HG03175 (cell line): ENCODE data around the gene UNC93B1.

Source experiments
- ATAC-seq: cut with Tn5 transposase; IDR thresholded peaks from one replicate; pipeline ENCODE4 v1.9.1; 2021; ENCODE audit warnings: mild to moderate bottlenecking, moderate library complexity; ENCODE audit not compliant: unreplicated experiment

Gene UNC93B1, protein sequence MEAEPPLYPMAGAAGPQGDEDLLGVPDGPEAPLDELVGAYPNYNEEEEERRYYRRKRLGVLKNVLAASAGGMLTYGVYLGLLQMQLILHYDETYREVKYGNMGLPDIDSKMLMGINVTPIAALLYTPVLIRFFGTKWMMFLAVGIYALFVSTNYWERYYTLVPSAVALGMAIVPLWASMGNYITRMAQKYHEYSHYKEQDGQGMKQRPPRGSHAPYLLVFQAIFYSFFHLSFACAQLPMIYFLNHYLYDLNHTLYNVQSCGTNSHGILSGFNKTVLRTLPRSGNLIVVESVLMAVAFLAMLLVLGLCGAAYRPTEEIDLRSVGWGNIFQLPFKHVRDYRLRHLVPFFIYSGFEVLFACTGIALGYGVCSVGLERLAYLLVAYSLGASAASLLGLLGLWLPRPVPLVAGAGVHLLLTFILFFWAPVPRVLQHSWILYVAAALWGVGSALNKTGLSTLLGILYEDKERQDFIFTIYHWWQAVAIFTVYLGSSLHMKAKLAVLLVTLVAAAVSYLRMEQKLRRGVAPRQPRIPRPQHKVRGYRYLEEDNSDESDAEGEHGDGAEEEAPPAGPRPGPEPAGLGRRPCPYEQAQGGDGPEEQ

DNA sequence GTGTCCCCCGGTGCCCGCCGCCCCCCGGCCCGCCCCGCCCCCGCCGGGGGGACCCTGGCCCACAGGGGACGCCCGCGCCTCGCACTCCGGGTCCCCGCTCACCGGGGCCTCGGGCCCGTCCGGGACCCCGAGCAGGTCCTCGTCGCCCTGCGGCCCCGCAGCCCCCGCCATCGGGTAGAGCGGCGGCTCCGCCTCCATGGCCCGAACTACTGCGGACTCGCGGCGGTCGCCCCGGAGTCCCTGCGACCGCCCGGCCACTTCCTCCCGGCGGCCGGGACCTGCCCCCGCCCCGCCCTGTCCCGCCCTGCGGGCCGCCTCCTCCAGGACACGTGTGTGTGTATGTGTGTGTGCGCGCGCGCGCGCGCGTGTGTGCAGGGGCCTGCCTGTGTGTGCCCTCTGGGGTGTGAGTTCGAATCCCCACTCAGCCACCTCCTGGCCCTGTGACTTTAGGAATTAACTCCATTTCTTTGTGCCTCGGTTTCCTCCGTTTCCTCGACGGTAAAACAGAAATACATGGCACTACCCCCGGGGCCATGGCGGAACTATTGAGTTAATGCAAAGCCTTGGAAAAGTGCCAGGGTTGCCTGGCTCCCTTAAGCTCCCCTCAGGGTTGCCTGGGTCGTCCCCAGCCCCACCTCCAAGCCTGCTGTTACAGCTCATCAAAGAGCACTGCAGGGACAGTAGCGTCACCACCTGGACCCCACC, at the start of gene UNC93B1:
TSS of gene UNC93B1 (minus strand) at position 252 of the 705 bp plus-strand sequence. CDS start at position 198, 54 bp downstream.
- ATAC-seq = peak; percentile 55

DNA sequence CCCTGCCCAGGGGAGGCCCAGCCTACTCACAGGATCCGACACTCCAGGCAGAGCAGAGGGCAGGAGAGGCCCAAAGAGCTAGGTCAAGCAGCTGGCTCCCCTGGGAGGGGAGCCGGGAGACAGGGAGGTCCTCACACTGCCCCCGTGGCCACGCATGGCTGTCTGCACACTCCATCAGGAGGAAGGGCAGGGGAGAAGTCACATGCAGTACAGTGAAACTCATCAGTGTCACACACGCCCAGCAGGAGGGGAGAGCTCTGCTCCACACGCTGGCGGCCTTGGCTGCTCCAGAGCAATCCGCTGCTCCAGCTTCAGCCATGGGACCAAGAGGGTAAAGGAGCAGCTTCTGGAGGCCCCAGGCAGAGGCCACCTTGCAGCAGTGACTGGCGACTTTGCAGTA, 49.2 kb upstream of the UNC93B1 start:
- ATAC-seq = no peak

DNA sequence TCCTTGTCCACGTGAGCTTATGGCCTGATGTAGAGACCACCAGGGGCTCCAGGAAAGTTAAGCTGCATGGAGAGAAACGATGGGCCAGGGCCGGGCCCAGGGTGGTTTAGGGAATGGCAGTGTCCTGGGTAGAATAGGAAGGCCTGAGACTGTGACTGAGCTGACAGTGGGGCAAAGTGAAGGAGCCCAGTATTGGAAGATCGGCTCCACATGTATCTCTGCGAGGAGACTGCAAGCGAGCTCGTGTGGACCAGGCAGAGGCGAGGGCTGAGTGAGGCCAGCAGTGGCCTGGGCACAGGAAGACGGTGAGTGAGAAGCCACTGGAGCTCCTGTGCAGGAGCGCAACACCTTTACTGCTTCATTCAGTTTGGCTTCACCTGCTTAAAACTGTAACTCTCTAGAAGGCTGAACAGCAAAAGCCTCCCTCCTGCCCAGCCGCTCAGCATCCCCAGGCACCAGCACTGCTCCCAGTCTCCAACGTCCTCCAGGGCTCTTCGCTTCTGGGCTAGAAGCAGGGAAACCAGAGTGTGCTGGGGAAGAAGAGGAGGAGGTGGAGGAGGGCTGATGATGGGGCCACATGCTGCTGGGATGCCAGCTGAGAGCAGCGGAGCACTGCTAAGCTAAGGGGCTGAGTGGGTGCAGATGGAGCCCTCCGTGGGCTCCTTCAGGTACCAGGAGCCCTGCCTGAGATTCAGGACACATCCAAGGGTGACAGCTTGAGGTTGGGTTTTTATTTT, 48.4 kb upstream of the UNC93B1 start:
- no peak for ATAC-seq

DNA sequence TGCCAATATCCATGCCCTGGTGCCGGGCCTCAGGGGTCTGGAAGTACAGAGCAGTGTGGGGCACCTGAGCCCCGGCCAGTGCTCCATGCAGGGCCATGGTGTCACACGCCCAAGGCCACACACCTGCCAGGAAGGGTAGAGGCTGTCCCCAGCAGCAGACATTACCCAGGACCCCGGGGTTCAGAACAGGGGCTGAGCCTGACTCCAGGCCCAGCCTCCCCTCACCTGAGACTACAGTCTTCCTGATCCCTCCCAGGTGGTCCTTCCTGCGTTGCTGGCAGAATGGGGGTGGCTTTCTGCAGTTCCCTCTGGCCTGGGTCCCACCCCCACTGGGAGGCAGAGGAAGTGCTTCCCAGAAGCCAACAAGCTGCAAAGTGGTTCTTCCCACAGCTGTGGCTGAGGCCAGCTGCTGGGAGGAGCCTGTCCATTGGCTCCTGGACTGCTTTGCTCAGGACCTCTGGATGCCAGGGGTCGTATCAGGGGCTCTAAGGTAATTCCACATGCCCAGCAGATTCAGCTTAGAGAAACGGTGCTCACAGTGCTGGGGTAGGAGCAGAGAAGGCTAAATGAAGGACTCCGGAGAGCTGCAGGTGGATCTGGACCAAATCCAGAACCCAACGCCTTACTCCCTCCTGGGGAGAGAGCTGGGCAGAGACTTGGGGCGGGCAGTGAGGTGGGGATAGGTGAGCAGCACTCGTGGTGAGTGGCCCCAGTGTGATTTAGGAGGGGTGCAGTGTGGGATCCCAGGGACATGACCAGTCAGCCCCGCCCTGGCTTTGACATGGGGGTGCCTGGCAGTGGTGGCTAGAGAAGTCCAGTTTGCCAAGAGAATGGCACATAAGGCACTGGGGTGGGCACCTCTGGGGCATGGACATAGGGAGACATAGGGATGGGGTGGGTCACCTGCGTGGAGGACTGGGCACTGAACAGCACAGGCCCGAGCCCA, 47.6 kb upstream of the UNC93B1 start:
- ATAC-seq = no peak

DNA sequence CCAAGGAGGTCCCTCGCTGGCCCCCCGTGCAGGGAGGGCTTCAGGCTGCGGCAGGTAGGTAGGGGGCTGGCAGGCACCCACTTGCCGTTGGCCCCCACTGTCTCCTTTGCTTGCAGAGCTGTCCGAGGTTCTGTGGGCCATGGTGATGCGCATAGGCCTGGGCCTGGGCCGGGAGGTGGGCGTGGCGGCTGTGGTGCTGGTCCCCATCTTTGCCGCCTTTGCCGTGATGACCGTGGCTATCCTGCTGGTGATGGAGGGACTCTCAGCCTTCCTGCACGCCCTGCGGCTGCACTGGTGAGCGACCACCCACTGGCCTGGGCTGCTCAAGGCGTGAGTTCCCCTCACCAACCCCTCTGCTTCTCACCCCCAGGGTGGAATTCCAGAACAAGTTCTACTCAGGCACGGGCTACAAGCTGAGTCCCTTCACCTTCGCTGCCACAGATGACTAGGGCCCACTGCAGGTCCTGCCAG, 46.5 kb upstream of the UNC93B1 start:
- no peak for ATAC-seq

DNA sequence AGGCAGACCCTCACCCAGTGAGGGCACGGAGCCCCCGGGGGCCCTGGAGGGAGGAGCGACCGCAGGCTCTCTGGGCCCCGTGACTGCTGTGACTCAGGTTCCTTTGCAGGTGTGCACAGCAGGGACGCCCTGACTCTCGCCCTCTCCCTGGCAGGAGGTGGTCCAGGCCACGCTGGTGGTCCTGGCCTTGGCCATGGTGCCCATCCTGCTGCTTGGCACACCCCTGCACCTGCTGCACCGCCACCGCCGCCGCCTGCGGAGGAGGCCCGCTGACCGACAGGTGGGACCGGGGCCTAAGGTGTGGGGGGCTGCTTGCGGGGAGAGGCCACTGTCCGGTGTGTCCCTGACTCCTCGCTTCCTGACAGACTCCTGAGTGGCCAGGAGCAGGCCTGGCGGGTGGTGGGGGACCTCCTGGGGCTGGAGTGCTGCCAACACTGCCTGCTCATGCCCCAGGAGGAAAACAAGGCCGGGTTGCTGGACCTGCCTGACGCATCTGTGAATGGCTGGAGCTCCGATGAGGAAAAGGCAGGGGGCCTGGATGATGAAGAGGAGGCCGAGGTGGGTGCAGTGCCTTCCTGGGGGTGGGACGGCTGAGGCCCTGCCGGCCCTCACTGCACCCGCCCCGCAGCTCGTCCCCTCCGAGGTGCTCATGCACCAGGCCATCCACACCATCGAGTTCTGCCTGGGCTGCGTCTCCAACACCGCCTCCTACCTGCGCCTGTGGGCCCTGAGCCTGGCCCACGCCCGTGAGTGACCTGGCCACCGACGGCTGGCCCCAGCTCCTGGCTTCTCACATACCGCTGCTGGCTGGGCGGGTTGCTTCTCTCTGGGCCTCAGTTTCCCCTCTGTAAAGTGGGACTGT, 45.8 kb upstream of the UNC93B1 start:
- no peak for ATAC-seq

DNA sequence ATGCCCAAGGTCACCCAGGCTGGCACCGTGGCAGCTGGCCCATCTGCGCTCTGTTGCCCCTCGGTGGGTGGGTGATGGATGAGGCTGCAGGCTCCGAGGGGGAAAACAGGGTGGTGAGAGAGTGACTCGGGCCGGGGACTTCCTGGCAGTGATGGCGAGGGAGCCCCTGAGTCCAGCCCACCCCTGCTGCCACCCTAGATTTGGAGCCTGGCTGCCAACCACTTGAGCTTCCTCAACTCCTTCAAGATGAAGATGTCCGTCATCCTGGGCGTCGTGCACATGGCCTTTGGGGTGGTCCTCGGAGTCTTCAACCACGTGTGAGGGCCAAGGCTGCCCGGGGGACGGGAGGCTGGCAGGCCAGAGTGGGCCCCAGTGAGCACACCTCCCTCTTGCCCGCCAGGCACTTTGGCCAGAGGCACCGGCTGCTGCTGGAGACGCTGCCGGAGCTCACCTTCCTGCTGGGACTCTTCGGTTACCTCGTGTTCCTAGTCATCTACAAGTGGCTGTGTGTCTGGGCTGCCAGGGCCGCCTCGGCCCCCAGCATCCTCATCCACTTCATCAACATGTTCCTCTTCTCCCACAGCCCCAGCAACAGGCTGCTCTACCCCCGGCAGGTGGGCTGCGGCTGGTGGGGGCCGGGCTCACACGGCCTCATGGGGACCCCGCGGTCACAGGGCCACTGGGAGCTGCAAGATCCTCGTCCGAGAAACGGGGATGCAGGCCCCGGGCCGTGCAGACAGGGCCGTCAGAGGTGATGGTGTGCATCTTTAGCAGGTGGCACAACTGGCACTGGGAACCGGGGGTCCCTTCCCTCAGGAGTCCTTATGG, 45.0 kb upstream of the UNC93B1 start:
- ATAC-seq = no peak

DNA sequence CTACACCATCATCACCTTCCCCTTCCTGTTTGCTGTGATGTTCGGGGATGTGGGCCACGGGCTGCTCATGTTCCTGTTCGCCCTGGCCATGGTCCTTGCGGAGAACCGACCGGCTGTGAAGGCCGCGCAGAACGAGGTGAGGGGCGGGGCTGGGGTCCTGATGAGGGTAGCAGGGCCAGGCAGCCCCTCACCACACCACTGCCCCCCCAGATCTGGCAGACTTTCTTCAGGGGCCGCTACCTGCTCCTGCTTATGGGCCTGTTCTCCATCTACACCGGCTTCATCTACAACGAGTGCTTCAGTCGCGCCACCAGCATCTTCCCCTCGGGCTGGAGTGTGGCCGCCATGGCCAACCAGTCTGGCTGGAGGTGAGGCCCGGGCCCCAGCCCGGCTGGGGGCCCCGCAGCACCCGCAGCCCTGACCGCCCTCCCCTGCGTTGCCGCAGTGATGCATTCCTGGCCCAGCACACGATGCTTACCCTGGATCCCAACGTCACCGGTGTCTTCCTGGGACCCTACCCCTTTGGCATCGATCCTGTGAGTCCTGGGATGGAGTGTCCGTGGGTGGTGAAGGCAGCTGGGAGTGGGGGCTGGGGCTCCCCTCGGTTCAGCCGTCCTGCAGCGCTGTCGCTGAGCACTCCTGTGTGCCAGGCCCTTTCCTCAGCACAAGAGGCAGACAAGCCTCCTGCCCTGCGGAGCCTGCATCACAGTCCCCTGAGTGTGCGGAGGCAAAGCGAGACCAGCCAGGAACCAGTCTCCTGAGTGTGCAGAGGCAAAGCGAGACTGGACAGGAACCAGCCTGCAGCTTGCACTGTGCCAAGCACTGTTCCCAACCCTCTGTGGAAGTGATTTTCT, 43.8 kb upstream of the UNC93B1 start:
- ATAC-seq = no peak

DNA sequence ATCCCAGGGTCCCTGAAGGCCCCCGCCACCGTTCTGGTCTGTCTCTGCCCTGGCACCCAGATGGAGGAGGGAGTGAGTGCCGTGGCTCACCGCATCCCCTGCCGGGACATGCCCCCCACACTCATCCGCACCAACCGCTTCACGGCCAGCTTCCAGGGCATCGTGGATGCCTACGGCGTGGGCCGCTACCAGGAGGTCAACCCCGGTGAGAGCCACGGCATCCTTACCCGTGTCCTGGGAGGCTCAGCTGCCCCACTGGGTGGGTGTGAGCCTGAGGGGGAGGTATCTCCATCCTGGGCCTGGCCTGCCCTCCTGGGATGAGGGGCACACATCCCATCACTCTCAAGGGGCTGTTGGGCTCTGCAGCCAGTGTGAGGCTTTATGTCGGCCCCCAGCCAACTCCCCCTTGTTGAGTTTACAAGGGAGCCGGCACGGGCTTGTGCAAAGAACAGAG, 41.0 kb upstream of the UNC93B1 start:
- no peak for ATAC-seq

DNA sequence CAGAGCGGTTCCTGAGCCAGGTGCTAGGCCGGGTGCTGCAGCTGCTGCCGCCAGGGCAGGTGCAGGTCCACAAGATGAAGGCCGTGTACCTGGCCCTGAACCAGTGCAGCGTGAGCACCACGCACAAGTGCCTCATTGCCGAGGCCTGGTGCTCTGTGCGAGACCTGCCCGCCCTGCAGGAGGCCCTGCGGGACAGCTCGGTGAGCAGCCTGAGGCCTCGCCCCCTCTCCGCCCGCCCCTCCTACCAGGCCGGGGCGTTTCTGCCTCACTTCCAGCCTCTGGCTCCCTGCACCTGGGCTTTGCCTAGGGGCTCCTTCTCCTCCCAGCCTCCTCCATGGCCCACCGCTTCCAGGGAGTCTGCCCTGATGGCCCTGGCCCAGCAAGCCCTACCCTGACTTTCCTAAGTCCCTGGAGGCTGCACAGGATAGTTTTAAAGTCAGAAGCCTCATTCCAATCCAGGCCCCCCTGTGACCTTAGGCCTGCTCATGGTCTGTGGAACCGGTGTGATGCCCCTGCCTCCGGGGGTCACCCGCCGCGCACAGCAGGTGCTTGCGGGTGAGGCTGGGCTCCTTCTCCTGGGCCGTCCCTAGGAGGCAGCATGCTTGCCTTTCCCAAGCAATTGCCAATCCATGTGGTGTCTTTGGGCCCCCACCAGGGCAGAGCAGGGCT, 40.4 kb upstream of the UNC93B1 start:
- no peak for ATAC-seq

DNA sequence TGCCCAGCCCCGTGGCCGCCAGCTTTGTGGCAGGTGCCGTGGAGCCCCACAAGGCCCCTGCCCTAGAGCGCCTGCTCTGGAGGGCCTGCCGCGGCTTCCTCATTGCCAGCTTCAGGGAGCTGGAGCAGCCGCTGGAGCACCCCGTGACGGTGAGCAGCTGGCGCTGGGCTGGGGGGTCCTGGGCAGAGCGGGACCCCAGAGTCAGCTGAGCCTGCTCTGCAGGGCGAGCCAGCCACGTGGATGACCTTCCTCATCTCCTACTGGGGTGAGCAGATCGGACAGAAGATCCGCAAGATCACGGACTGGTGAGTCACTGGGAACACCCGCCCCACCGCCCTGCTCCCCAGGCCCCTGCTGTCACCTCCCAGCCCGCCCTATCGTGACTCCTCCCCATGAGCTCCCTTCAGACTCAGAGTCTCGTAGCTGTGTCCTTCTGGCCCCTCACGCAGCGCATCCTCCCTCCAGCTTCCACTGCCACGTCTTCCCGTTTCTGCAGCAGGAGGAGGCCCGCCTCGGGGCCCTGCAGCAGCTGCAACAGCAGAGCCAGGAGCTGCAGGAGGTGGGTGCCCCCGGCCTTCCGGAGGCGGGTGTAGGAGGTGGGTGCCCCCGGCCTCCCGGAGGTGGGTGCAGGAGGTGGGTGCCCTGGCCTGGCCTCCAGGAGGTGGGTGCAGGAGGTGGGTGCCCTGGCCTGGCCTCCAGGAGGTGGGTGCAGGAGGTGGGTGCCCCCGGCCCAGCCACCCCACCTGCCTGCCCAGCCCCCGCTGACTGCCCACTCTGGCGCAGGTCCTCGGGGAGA, 39.6 kb upstream of the UNC93B1 start:
- no peak for ATAC-seq

DNA sequence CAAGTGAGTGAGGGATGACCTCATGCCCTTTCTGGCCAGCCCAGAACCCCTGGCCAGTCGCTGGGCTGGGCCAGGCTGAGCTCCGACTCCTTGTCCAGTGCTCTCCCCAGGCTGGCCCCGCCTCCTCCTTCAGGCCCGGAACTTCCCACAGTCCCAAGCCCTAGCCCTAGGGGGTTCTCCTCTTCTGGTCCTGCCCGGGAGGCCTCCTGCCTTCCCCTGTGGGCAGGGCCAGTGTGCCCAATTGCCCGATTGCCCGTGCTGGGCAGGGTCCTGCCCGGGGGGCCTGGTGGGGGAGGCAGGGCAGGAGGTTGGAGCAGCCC, 39.1 kb upstream of the UNC93B1 start:
- ATAC-seq = no peak

DNA sequence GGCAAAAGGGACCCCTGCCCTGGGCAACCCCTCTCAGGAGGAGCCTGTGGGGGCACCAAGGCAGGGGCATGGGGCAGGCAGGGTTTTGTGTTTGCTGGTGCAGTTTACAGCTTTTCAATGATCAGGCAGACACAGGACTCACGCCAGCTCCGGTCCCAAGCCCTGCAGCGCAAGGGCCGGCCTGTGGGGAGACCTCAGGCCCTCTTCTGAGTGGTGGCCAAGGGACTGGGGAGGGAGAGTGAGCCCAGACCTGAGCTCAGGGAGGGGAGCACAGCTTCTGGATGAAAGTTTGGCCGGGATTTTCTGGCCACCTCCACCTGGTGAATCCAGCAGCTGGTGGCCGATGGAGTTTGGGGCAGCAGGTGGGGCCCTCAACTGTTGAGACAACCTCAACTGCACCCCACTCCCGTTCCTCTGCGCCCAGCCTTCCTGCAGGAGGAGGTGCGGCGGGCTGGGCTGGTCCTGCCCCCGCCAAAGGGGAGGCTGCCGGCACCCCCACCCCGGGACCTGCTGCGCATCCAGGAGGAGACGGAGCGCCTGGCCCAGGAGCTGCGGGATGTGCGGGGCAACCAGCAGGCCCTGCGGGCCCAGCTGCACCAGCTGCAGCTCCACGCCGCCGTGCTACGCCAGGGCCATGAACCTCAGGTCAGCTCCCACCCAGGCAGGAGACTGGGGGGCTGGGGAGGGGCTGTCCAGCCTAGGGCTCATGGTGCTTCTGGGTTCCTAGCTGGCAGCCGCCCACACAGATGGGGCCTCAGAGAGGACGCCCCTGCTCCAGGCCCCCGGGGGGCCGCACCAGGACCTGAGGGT, 38.5 kb upstream of the UNC93B1 start:
- ATAC-seq = no peak

DNA sequence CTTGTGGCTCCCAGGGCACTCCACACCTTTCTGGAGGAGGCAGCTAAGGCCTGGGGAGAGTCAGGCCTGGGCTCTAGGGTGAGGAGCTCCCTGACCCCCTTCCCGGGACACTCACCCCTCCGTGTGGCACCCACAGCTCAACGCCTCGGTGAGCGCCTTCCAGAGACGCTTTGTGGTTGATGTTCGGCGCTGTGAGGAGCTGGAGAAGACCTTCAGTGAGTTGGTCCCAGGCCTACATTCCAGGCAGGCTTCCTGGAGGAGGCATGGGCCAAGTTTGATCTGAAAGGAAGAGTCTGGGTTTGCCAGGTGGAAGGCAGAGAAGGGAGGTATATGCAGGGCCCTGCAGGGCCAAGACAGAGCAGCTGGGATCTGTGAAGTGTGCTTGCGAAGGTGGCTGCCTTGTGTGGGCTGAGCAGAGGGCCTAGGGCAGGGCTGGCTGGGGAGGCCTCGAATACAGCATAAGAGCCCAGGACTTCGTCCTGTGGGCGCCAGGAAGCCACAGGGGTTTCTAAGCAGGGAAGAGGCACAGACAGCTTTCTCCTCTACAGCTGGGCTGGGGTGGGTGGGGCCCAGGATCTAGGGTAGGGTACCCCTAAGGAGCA, 37.8 kb upstream of the UNC93B1 start:
- no peak for ATAC-seq
